Transverse colon (tissue), 4 donors: ENCODE data around the gene NRG2.

Experiments used
- CTCF ChIP-seq, 5 experiments: fragments of 200-600 bp in 3 of 5; fragments of 450-650 bp in 2 of 5; sonication (generic) in 3 of 5; IDR thresholded peaks; 1 replicate in 2 of 5; 2 replicates in 3 of 5; pipeline ENCODE4 v1.5.1; 2016 to 2017; ENCODE audit warnings: antibody characterized with exemption in 5 of 5, inconsistent platforms in 3 of 5, mild to moderate bottlenecking in 2 of 5, moderate library complexity in 1 of 5
- EP300 ChIP-seq: sonication (generic); formaldehyde crosslinking; IDR thresholded peaks from one replicate; pipeline ENCODE4 v1.6.1; 2017; ENCODE audit warnings: antibody characterized with exemption, low read depth
- POLR2A ChIP-seq: fragments of 450-650 bp; IDR thresholded peaks from one replicate; pipeline ENCODE4 v1.6.1; 2016; ENCODE audit warnings: antibody characterized with exemption, mild to moderate bottlenecking, moderate library complexity
- POLR2AphosphoS5 ChIP-seq, 3 donors: sonication (generic); formaldehyde crosslinking; IDR thresholded peaks; one replicate each; pipeline ENCODE4 v1.6.1; 2016; ENCODE audit warnings: antibody characterized with exemption in 3 of 3

GRCh38 chr5:139833525-139833924 lies 209.6 kb downstream of the NRG2 start:
- TF ChIP-seq CTCF (IDR thresholded peaks at IDR 0.05), result no peak
- TF ChIP-seq POLR2AphosphoS5 (IDR thresholded peaks at IDR 0.05), result no peak
- TF ChIP-seq EP300, result no peak
- no peak for TF ChIP-seq POLR2A
